Choroid plexus epithelial cell (primary cell): ENCODE data around the gene HLA-B.

ENCODE experiments used
- DNase-seq: peaks from one replicate; pipeline ENCODE4 v3.0.0-alpha.2; 2010; ENCODE audit warnings: low read depth
- H3K4me3 ChIP-seq: 2 replicates; pipeline ENCODE4 v1.5.1; 2011; ENCODE audit warnings: low read depth, mild to moderate bottlenecking, control low read depth, low read length, moderate library complexity
- CTCF ChIP-seq: conservative IDR thresholded peaks from 2 replicates; pipeline ENCODE4 v1.5.1; 2011; ENCODE audit warnings: low read depth, mild to moderate bottlenecking, control low read depth, inconsistent platforms, low read length, moderate library complexity

Gene HLA-B

GRCh38 chr6:31357886-31358285 lies 907 bp upstream of the HLA-B start:
- H3K4me3 ChIP-seq = no peak overlapping the region
- DNase-seq = no peak
- no peak for TF ChIP-seq CTCF

DNA sequence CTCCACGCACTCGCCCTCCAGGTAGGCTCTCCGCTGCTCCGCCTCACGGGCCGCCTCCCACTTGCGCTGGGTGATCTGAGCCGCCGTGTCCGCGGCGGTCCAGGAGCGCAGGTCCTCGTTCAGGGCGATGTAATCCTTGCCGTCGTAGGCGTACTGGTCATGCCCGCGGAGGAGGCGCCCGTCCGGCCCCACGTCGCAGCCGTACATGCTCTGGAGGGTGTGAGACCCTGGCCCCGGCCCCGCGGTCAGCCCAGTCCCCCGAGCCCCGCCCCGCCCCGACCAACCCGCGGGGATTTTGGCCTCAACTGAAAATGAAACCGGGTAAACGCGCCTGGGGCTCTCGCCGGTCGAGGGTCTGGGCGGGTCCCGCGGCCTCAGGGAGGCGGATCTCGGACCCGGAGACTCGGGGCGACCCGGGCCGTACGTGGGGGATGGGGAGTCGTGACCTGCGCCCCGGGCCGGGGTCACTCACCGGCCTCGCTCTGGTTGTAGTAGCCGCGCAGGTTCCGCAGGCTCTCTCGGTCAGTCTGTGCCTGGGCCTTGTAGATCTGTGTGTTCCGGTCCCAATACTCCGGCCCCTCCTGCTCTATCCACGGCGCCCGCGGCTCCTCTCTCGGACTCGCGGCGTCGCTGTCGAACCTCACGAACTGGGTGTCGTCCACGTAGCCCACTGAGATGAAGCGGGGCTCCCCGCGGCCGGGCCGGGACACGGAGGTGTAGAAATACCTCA lies 598 bp downstream of the HLA-B start:
- peak overlapping the region; percentile 74 for H3K4me3 ChIP-seq
- DNase-seq = peak; percentile 19
- no peak for TF ChIP-seq CTCF

- H3K4me3 ChIP-seq = peak overlapping the region; percentile 22
- no peak for TF ChIP-seq CTCF
- no peak for DNase-seq
Observed at GRCh38 chr6:31355583-31355948, 1.4 kb downstream of the HLA-B start.

- no peak overlapping the region for H3K4me3 ChIP-seq
- no peak for TF ChIP-seq CTCF
- no peak for DNase-seq
Observed at GRCh38 chr6:31354864-31355582, 2.0 kb downstream of the HLA-B start.

DNA sequence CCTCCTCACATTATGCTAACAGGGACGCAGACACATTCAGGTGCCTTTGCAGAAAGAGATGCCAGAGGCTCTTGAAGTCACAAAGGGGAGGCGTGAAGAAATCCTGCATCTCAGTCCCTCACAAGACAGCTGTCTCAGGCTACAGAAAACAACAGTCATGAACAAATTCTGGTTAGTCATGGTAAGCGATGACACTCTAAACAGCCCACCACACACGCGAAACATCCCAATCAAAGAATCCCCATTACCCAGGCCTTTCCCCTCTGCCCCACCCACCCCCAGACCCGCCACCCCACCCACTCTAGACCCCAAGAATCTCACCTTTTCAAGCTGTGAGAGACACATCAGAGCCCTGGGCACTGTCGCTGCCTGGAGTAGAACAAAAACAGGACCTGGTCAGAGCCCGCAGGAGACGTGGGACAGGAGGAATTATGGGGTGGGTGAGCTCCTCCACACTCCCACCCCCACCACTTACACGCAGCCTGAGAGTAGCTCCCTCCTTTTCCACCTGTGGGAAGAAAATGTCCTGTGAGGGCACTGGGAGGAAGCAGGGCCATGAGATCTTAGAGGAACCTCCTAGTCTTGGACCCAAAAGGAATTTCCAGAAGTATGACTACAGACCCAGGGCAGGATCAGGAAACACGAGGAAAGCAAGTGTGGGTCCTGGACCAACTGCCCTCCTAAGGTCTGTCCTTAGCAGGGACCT lies 2.7 kb downstream of the HLA-B start:
- no peak for TF ChIP-seq CTCF
- H3K4me3 ChIP-seq = no peak overlapping the region
- DNase-seq = no peak

DNA sequence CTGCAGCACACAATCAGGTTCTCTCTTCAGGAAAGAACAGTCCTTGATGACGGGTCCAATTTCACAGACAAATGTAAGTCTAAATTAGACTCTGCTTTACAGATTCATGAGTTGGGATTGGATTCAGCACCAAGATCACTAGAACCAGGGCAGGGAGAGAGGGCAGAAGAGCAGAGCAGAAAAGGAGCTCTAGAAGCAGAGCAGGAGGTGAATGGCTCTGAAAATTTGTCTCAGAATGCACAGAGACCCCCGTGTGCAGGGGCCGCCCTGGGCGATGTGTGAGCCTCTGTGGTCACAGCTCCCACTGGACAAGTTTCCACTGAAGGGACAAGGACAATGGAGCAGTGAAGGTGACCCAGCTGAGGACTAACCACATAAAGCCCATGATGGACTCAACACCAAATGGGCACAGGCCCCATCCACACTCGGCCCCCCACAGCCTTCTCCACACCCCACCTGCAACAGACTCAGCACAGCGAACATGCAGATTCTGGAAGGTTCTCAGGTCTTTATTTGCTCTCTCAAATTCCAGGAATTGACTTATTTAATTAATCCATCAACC lies 3.5 kb downstream of the HLA-B start:
- no peak for TF ChIP-seq CTCF
- DNase-seq = no peak
- no peak overlapping the region for H3K4me3 ChIP-seq
